ENCODE data around the gene WNT7B.

WNT7B gene

DNA sequence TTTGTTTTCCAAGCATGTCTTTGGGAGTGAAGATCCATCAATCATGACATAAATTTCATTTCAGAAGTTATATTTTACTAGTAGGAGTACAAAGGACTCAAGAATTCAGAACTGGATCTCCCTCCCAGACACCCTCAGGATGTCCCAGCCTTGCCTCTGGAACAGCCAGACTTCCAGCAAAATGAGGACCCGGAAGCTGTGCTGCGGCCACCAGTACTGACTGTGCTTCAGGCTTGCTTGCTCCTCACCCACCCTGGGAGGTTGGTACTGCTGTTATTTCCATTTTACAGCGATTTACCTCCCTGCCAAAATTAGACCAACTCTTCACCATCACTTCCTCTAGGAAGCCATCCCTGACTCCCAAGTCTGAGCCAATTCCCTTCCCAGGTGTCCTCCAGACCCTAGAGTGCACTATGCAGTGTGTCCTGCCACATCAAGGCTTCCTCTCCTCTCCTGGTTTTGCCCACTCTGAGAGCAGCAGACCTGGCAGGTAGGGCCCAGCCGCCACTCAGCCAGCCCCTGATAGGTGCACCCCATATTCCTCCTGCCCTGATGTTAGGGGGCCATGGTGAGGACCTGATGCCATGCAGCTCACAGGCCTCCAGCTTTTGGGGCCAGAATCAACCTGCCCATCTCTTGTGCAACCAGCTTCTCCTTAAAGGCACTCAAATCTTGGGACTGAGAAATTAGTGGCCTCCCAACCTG lies 47.3 kb upstream of the WNT7B start:
- Histone ChIP-seq H3K27ac (ENCODE audit: low read length) (no peak overlapping the region), H3K9me3 (replicated peaks; ENCODE audit: insufficient read depth, low read length) (no peaks in the 10 kb centered on the region), H3K4me1 (ENCODE audit: low read length) (no peaks in the 10 kb centered on the region), H3K79me2 (ENCODE audit: low read length) (no peaks in the 10 kb centered on the region), H2AFZ (ENCODE audit: low read length) (no peak overlapping the region), H3K27me3 (replicated peaks; ENCODE audit: insufficient read depth, low read length) (peaks cover 20% of the 10 kb centered on the region), H3K4me2 (ENCODE audit: low read depth, low read length) (no peak overlapping the region), H3K4me3 (ENCODE audit: low read length) (no peak overlapping the region), H3F3A (ENCODE audit: insufficient read depth, low read length) (no peaks in the 10 kb centered on the region), H3K9ac (ENCODE audit: low read length) (no peak overlapping the region), H3K36me3 (replicated peaks; ENCODE audit: insufficient read depth, low read length) (no peaks in the 10 kb centered on the region), H4K20me1 (ENCODE audit: insufficient read depth, low read length) (no peaks in the 10 kb centered on the region), H3K9me2 (replicated peaks; ENCODE audit: insufficient read depth, low read length) (no peaks in the 10 kb centered on the region)
- TF ChIP-seq EZH2 (optimal IDR thresholded peaks at IDR 0.05; ENCODE audit: low read depth, low read length) = no peak
- TF ChIP-seq, protein P1, sequence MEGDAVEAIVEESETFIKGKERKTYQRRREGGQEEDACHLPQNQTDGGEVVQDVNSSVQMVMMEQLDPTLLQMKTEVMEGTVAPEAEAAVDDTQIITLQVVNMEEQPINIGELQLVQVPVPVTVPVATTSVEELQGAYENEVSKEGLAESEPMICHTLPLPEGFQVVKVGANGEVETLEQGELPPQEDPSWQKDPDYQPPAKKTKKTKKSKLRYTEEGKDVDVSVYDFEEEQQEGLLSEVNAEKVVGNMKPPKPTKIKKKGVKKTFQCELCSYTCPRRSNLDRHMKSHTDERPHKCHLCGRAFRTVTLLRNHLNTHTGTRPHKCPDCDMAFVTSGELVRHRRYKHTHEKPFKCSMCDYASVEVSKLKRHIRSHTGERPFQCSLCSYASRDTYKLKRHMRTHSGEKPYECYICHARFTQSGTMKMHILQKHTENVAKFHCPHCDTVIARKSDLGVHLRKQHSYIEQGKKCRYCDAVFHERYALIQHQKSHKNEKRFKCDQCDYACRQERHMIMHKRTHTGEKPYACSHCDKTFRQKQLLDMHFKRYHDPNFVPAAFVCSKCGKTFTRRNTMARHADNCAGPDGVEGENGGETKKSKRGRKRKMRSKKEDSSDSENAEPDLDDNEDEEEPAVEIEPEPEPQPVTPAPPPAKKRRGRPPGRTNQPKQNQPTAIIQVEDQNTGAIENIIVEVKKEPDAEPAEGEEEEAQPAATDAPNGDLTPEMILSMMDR (IDR thresholded peaks at IDR 0.05; ENCODE audit: low read length) = no peak
- no peak for TF ChIP-seq EZH2phosphoT487 (IDR thresholded peaks at IDR 0.05; ENCODE audit: low read length)
- DNase-seq = no peak

DNA sequence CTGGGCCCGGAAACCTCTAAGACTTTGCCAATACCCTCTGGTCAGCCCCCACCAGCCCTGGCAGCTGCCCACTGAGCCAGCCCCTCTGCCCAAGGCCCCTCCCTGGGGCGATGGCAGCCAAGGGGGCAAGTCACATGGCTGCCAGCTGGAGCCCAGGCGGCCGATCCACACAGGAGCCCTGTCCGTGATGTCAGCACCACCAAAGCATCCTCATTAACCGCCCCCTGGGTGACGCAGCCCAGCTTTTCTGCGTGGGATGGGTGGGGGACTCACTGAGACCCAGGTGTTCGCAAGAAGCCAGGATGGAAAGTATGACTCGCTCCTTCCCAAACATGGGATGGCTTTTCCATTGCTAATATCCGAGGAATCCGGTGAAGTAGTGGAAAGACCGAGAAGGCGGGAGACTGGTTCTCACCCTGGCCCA lies 46.6 kb upstream of the WNT7B start:
- DNase-seq = no peak
- Histone ChIP-seq H3K9ac (ENCODE audit: low read length) (no peak overlapping the region), H3K36me3 (replicated peaks; ENCODE audit: insufficient read depth, low read length) (no peaks in the 10 kb centered on the region), H3K27me3 (replicated peaks; ENCODE audit: insufficient read depth, low read length) (peaks cover 20% of the 10 kb centered on the region), H4K20me1 (ENCODE audit: insufficient read depth, low read length) (no peaks in the 10 kb centered on the region), H2AFZ (ENCODE audit: low read length) (no peak overlapping the region), H3F3A (ENCODE audit: insufficient read depth, low read length) (no peaks in the 10 kb centered on the region), H3K9me2 (replicated peaks; ENCODE audit: insufficient read depth, low read length) (no peaks in the 10 kb centered on the region), H3K9me3 (replicated peaks; ENCODE audit: insufficient read depth, low read length) (no peaks in the 10 kb centered on the region), H3K27ac (ENCODE audit: low read length) (no peak overlapping the region), H3K4me3 (ENCODE audit: low read length) (no peak overlapping the region), H3K4me1 (ENCODE audit: low read length) (no peaks in the 10 kb centered on the region), H3K79me2 (ENCODE audit: low read length) (no peaks in the 10 kb centered on the region), H3K4me2 (ENCODE audit: low read depth, low read length) (no peak overlapping the region)
- TF ChIP-seq, protein P1 (IDR thresholded peaks at IDR 0.05; ENCODE audit: low read length) = no peak
- TF ChIP-seq EZH2phosphoT487 (IDR thresholded peaks at IDR 0.05; ENCODE audit: low read length) = no peak
- no peak for TF ChIP-seq EZH2 (optimal IDR thresholded peaks at IDR 0.05; ENCODE audit: low read depth, low read length)

DNA sequence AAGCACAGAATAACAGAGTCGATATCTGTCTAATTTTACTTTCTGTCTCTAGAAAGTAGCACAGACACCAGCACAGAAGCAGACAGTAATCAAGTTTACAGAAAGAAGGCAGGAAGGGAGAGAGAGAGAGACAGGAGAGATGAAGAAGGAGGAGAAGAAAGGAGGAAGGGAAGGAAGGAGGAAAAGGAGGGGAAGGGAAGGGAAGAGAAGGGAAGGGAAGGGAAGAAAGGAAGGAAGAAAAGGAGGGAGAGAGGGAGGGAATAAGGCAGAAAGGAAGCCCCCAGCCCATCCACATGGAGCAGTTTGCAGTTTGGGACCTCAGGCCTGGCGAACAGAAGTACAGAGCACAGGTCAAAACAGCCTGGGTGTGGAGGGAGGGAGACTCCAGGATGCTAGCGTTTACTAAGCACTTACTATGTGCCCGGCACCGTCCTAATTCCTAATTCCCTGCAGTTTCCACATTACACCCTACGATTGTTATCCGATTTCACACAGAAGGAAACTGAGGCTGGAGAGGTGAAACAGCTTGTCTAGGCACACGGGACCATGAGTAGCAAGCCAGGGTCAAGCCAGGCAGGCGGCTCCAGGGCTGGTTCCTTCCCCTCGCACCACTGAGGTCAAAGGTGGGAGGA lies 46.0 kb upstream of the WNT7B start:
- no peaks in the 10 kb centered on the region for H3F3A ChIP-seq (ENCODE audit: insufficient read depth, low read length)
- no peak overlapping the region for H3K4me3 ChIP-seq (ENCODE audit: low read length)
- no peak overlapping the region for H3K9ac ChIP-seq (ENCODE audit: low read length)
- no peaks in the 10 kb centered on the region for H4K20me1 ChIP-seq (ENCODE audit: insufficient read depth, low read length)
- H3K4me2 ChIP-seq (ENCODE audit: low read depth, low read length) = no peak overlapping the region
- no peaks in the 10 kb centered on the region for H3K9me2 ChIP-seq (replicated peaks; ENCODE audit: insufficient read depth, low read length)
- H3K9me3 ChIP-seq (replicated peaks; ENCODE audit: insufficient read depth, low read length) = no peaks in the 10 kb centered on the region
- H3K4me1 ChIP-seq (ENCODE audit: low read length) = no peaks in the 10 kb centered on the region
- H2AFZ ChIP-seq (ENCODE audit: low read length) = no peak overlapping the region
- no peak for DNase-seq
- peaks cover 20% of the 10 kb centered on the region for H3K27me3 ChIP-seq (replicated peaks; ENCODE audit: insufficient read depth, low read length)
- H3K79me2 ChIP-seq (ENCODE audit: low read length) = no peaks in the 10 kb centered on the region
- TF ChIP-seq, protein P1 (IDR thresholded peaks at IDR 0.05; ENCODE audit: low read length) = no peak
- TF ChIP-seq EZH2phosphoT487 (IDR thresholded peaks at IDR 0.05; ENCODE audit: low read length) = no peak
- no peak for TF ChIP-seq EZH2 (optimal IDR thresholded peaks at IDR 0.05; ENCODE audit: low read depth, low read length)
- no peak overlapping the region for H3K27ac ChIP-seq (ENCODE audit: low read length)
- H3K36me3 ChIP-seq (replicated peaks; ENCODE audit: insufficient read depth, low read length) = no peaks in the 10 kb centered on the region

Measured in MM.1S (cell line).